Endometrial microvascular endothelial cells (primary cell): ENCODE results near the gene ZBTB20. TPM values are rescaled to one million over a fixed set of nuclear protein-coding genes. Genes with fewer than 3 reads are reported as not detected.

ENCODE experiments used
- in situ Hi-C: cut with HindIII; loops from 2 replicates; pipeline ENCODE4 v1.10.0; 2017; ENCODE audit warnings: low sequenced_read_pairs, low pct_unique_long_range_greater_than_20kb; ENCODE audit errors: inconsistent ontology term
- total RNA-seq: library from RNA; depleted of rRNA; stranded (reverse); fragments of >200 nt; gene quantifications from one replicate; pipeline ENCODE4 v1.2.3, GENCODE V29; 2015; ENCODE audit errors: inconsistent ontology term

Gene ZBTB20
- total RNA-seq, 1 donor from 2014 or later, result 6.2 TPM

DNA sequence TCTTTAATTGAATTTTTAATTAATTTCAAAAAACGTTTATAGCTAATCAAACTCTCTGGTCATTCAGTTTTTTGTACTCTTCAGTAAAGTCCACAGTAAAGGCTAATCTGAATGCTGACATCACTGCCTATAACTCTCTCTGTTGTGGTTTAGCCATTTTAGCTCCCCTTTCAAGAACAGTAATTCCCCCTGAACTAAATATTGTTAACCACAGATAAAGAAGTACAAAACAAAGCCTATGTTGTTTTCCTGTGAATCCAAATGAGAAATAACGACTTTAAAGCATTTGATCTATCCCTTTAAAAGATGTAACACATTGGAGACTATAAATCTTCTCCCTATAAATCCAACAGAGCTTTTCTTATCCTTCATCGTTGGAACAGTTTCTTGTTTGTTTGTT lies 94.2 kb downstream of the ZBTB20 start:
- in situ Hi-C loops, result no loop called here

DNA sequence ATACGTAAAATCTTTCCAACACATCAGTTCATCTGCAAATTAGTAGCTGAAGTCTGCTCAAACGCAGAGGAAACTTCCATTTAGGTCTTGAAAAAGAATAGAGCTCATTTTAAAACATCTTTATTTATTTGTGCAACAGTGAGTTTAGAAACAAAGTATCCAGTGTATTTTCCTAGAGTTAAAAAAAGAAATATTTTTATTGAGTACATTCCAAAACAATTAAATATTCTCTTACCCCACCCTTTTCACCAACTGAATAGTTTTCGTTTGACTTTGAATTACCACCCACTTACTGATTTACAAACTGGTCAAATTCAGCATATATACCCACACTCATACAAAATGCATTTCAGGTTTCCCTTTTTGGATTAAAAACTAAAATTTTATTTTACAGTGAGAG lies 104.7 kb downstream of the ZBTB20 start:
- in situ Hi-C loops, result no loop called here

- in situ Hi-C loops, result no loop called here
These were observed 106.3 kb downstream of the ZBTB20 start for GRCh38 chr3:115040673-115041286.

DNA sequence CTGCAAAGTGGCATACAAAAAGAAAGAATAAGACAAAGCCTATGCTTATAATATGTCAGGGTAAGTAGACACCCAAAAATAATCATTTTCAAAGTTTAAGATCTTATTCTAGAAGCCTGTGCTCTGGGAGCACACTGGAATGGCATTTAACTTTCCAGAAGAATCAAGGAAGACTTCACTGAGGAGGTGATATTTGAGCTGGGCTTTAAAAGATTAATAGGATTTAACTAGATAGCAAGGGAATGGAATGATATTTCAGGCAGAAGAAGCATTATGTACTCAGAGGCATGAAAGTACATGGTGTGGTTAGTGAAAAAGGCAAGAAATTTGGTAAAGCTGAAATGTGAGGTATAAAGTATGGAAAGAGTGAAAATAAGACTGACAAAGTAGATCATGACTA lies 106.8 kb downstream of the ZBTB20 start:
- in situ Hi-C loops, result no loop called here

GRCh38 chr3:115038817-115039216 lies 108.3 kb downstream of the ZBTB20 start:
- in situ Hi-C loops, result no loop called here

DNA sequence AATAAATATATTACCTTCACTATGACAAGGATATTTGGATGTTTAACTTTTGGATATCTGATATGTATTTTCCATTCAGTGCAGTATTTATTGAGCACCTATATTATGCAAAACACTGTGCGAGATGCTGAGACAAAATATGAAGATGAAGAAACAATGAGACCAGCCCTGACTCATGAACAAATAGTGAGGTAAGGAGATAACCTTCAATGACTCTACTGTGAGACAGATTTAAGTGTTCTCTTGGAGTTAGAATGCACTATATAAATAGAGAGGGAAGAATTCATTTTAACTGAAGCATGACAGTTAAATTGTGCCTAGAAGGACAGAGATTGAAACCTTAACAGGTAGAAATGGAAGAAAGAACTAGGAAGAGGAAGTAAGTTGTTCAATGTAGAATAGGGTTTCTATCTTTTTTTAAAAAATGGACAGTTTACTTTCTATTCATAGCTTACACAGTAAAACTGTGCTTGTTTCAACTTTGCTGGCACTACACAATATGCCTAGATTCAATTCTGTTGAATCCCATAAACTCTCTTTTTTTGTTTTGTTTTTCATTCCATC lies 124.2 kb downstream of the ZBTB20 start:
- in situ Hi-C loops, result no loop called here

DNA sequence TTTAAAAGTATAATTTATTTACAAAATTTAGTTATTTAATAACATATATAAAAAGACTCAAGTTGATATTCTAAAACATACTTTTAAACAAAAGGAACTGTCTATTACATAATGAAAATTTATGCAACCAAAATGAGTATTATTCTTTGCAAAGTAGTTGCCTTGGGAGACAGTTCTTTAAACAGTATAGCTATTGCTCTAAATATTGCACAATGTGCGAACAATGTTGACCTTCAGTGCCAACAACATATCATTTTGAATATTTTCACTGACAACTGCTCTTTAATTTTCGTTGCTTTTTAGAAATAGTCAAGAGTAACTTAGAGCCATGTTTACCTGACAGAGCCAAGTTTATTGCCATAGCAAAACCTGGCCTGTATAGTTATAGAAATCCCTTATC lies 124.9 kb downstream of the ZBTB20 start:
- in situ Hi-C loops, result no loop called here

- in situ Hi-C loops, result no loop called here
These were observed 126.0 kb downstream of the ZBTB20 start for GRCh38 chr3:115021061-115021460.

- in situ Hi-C loops, result no loop called here
These were observed 127.2 kb downstream of the ZBTB20 start for GRCh38 chr3:115019900-115020299.

DNA sequence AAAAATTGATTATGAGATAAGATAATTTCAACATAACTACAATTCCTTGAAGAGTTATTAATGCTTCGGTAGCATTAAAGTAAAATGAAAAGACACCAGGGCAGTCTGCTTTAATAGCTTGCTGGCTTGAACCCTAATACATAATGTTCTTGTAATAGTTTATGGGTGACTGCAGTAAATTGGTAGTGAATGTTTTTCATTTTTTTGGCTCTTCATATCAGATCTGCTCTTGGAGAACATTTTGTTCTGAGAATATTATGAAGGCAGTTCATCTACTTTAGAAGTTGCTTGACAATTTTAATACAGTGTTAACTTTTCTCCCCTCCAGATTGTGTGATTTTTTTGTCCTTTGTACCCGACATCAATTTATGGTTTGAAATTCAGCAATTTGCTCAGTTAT lies 128.4 kb downstream of the ZBTB20 start:
- in situ Hi-C loops, result no loop called here

- in situ Hi-C loops, result no loop called here
These were observed 139.1 kb downstream of the ZBTB20 start for GRCh38 chr3:115007966-115008365.

- in situ Hi-C loops, result no loop called here
These were observed 142.6 kb downstream of the ZBTB20 start for GRCh38 chr3:115004201-115005140.

- in situ Hi-C loops, result no loop called here
These were observed 148.0 kb downstream of the ZBTB20 start for GRCh38 chr3:114998971-114999579.

GRCh38 chr3:114994554-114995341 lies 152.3 kb downstream of the ZBTB20 start:
- in situ Hi-C loops, result no loop called here

DNA sequence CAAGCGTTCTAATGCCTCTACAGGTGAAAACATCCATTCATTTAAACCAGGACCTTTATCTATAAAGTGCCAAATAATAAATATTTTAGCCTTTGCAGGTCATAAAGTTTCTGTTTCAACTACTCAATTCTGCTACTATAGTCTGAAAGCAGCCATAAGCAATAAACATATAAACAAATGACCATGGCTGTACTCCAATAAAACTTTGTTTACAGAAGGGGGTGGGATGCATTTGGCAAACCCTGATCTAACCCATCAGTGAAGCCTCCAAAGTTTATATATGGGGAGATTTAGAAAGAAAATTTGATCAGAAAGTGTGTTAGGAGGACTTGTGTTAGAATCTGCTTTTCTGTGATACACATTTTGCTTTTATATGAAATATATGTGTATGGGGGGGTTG lies 161.3 kb downstream of the ZBTB20 start:
- in situ Hi-C loops, result no loop called here

- in situ Hi-C loops, result no loop called here
These were observed 163.8 kb downstream of the ZBTB20 start for GRCh38 chr3:114983248-114983647.

- in situ Hi-C loops, result no loop called here
These were observed 172.7 kb downstream of the ZBTB20 start for GRCh38 chr3:114974387-114974786.

DNA sequence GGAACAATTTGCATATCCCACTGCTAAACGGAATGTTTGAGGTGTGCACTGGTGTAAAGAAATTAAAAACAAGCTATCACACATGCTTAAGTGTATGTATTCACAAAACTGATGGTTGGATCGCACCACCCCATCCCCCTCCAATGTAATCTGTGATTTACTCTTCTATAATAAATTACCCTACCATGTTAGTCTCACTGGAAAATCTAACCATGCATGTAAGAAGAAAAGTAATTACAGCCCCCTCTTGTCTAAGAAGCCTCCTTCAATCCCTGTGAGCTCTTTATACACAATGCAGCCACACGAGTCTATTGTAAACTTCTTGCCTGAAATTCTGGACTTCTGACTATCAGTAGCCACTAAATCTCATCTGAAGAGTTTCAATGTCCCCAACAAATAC lies 173.6 kb downstream of the ZBTB20 start:
- in situ Hi-C loops, result no loop called here

- in situ Hi-C loops, result no loop called here
These were observed 179.9 kb downstream of the ZBTB20 start for GRCh38 chr3:114967168-114967567.
